Gastrocnemius medialis (tissue), 4 donors: ENCODE data around the gene NEURL2.

Source experiments
- POLR2A ChIP-seq, 2 donors: fragments of 450-650 bp; IDR thresholded peaks; one replicate each; pipeline ENCODE4 v1.6.1; 2017; ENCODE audit warnings: antibody characterized with exemption in 2 of 2, mild to moderate bottlenecking in 2 of 2, moderate library complexity in 2 of 2
- TF ChIP-seq, protein P1 (sequence below), 5 experiments: fragments of 450-650 bp in 3 of 5; fragments of 200-600 bp in 2 of 5; sonication (generic) in 2 of 5; IDR thresholded peaks in 4 of 5; conservative IDR thresholded peaks in 1 of 5; 1 replicate in 4 of 5; 2 replicates in 1 of 5; pipeline ENCODE4 v1.5.1; 2016 to 2019; ENCODE audit warnings: antibody characterized with exemption in 5 of 5, mild to moderate bottlenecking in 3 of 5, moderate library complexity in 3 of 5

DNA sequence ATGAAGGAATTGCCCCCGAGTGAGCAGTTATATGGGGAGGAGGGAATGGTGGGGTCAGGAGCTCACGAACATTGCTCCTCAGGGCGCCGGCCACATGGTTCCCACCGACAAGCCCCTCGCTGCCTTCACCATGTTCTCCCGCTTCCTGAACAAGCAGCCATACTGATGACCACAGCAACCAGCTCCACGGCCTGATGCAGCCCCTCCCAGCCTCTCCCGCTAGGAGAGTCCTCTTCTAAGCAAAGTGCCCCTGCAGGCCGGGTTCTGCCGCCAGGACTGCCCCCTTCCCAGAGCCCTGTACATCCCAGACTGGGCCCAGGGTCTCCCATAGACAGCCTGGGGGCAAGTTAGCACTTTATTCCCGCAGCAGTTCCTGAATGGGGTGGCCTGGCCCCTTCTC, 7.3 kb upstream of the NEURL2 start:
- TF ChIP-seq, protein P1, sequence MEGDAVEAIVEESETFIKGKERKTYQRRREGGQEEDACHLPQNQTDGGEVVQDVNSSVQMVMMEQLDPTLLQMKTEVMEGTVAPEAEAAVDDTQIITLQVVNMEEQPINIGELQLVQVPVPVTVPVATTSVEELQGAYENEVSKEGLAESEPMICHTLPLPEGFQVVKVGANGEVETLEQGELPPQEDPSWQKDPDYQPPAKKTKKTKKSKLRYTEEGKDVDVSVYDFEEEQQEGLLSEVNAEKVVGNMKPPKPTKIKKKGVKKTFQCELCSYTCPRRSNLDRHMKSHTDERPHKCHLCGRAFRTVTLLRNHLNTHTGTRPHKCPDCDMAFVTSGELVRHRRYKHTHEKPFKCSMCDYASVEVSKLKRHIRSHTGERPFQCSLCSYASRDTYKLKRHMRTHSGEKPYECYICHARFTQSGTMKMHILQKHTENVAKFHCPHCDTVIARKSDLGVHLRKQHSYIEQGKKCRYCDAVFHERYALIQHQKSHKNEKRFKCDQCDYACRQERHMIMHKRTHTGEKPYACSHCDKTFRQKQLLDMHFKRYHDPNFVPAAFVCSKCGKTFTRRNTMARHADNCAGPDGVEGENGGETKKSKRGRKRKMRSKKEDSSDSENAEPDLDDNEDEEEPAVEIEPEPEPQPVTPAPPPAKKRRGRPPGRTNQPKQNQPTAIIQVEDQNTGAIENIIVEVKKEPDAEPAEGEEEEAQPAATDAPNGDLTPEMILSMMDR (IDR thresholded peaks at IDR 0.05 in 4 of 5, conservative IDR thresholded peaks at IDR 0.05 in 1 of 5): no peak
- no peak for TF ChIP-seq POLR2A (IDR thresholded peaks at IDR 0.05)
